Stimulated activated naive CD8-positive, alpha-beta T cell treated with anti-CD3 and anti-CD28 coated beads, Interleukin-15, Interleukin-2, amounts not matched to agents 100 U/mL and 50 U/mL, for 24 hours (primary cell): Measurements from ENCODE around the gene ARRDC3.
A peak's percentile ranks its signal among the peaks of the same experiment; 100 is the strongest.

Experiments
- ATAC-seq: fragments of 150-1000 bp; cut with Tn5 transposase; one replicate; pipeline ENCODE4 v1.10.0; 2021
- DNase-seq: peaks from one replicate; pipeline ENCODE4 v3.0.0; 2021

ARRDC3 gene

GRCh38 chr5:91384671-91385430 lies 1.7 kb upstream of the ARRDC3 start:
- no peak for DNase-seq
- no peak for ATAC-seq

- DNase-seq (no peak), ATAC-seq (no peak)
Observed at GRCh38 chr5:91383956-91384300, 811 bp upstream of the ARRDC3 start.

- no peak for ATAC-seq
- DNase-seq: peak; percentile 27
Observed at GRCh38 chr5:91382530-91383026, 539 bp downstream of the ARRDC3 start.

- no peak for ATAC-seq
Observed at GRCh38 chr5:91381774-91382359, 1.2 kb downstream of the ARRDC3 start.

GRCh38 chr5:91381239-91381773 lies 1.8 kb downstream of the ARRDC3 start:
- no peak for ATAC-seq
- no peak for DNase-seq

More at GRCh38 chr5:91381774-91382359, 1.2 kb downstream of the ARRDC3 start:
- DNase-seq: peak; percentile 73

GRCh38 chr5:91380491-91381238 lies 2.5 kb downstream of the ARRDC3 start:
- peak; percentile 99 for DNase-seq
- peak; percentile 64 for ATAC-seq

- DNase-seq: peak; percentile 97
- ATAC-seq: peak; percentile 77
Observed at GRCh38 chr5:91379914-91380490, 3.1 kb downstream of the ARRDC3 start.

GRCh38 chr5:91379246-91379913 lies 3.7 kb downstream of the ARRDC3 start:
- ATAC-seq: no peak
- DNase-seq: no peak

- no peak for DNase-seq
- no peak for ATAC-seq
Observed at GRCh38 chr5:91378752-91379211, 4.3 kb downstream of the ARRDC3 start.

GRCh38 chr5:91374893-91375520 lies 8.1 kb downstream of the ARRDC3 start:
- ATAC-seq: no peak

GRCh38 chr5:91373600-91373999 lies 9.5 kb downstream of the ARRDC3 start:
- DNase-seq: no peak
- no peak for ATAC-seq

More at GRCh38 chr5:91374893-91375520, 8.1 kb downstream of the ARRDC3 start:
- DNase-seq: no peak

GRCh38 chr5:91373006-91373405 lies 10.1 kb downstream of the ARRDC3 start:
- ATAC-seq: no peak
- no peak for DNase-seq

- ATAC-seq: no peak
- no peak for DNase-seq
Observed at GRCh38 chr5:91369480-91369879, 13.6 kb downstream of the ARRDC3 start.

- ATAC-seq: no peak
- DNase-seq: no peak
Observed at GRCh38 chr5:91367908-91368648, 15.0 kb downstream of the ARRDC3 start.

GRCh38 chr5:91367344-91367743 lies 15.8 kb downstream of the ARRDC3 start:
- DNase-seq: no peak
- ATAC-seq: no peak

GRCh38 chr5:91366551-91366950 lies 16.6 kb downstream of the ARRDC3 start:
- no peak for DNase-seq
- ATAC-seq: no peak

- no peak for DNase-seq
- no peak for ATAC-seq
Observed at GRCh38 chr5:91365498-91365897, 17.6 kb downstream of the ARRDC3 start.

- ATAC-seq (no peak), DNase-seq (no peak)
Observed at GRCh38 chr5:91362935-91363334, 20.2 kb downstream of the ARRDC3 start.

GRCh38 chr5:91361790-91362189 lies 21.3 kb downstream of the ARRDC3 start:
- no peak for DNase-seq
- peak; percentile 10 for ATAC-seq

GRCh38 chr5:91361055-91361701 lies 21.9 kb downstream of the ARRDC3 start:
- ATAC-seq (peak; percentile 77), DNase-seq (no peak)
